HepG2 (cell line): Measurements from ENCODE around the gene C2orf92. TPM values are rescaled to one million over a fixed set of nuclear protein-coding genes. Genes with fewer than 3 reads are reported as not detected.

Experiments
- AKAP8 ChIP-seq: sonication (generic); formaldehyde crosslinking; IDR thresholded peaks from 2 replicates; pipeline ENCODE4 v1.5.1; 2020; ENCODE audit warnings: mild to moderate bottlenecking, missing genetic modification reagents
- ARNTL ChIP-seq: sonication (generic); formaldehyde crosslinking; IDR thresholded peaks from 2 replicates; pipeline ENCODE4 v1.4.0; 2020; ENCODE audit warnings: mild to moderate bottlenecking, missing genetic modification reagents
- EEA1 ChIP-seq: sonication (generic); formaldehyde crosslinking; IDR thresholded peaks from 2 replicates; pipeline ENCODE4 v1.5.1; 2020; ENCODE audit warnings: mild to moderate bottlenecking, missing genetic modification reagents, borderline replicate concordance
- ESRRA ChIP-seq: sonication (generic); formaldehyde crosslinking; IDR thresholded peaks from 2 replicates; pipeline ENCODE4 v1.5.1; 2020; ENCODE audit warnings: mild to moderate bottlenecking, low read depth, missing genetic modification reagents
- GATA4 ChIP-seq: sonication (generic); IDR thresholded peaks from 2 replicates; pipeline ENCODE4 v1.6.1; 2016; ENCODE audit warnings: antibody characterized with exemption, low read depth, borderline replicate concordance
- GMEB2 ChIP-seq: IDR thresholded peaks from 2 replicates; pipeline ENCODE4 v1.6.1; 2016; ENCODE audit warnings: missing biosample characterization, missing genetic modification reagents, low read depth
- HNRNPH1 ChIP-seq: fragments of 200-400 bp; formaldehyde crosslinking; optimal IDR thresholded peaks from 2 replicates; pipeline ENCODE3; 2017; ENCODE audit warnings: mild to moderate bottlenecking, low read depth, low read length
- HNRNPL ChIP-seq: fragments of 200-400 bp; formaldehyde crosslinking; IDR thresholded peaks from 2 replicates; pipeline ENCODE4 v1.6.1; 2017; ENCODE audit warnings: mild to moderate bottlenecking, low read depth, low read length
- HNRNPLL ChIP-seq: fragments of 200-400 bp; formaldehyde crosslinking; IDR thresholded peaks from 2 replicates; pipeline ENCODE4 v1.6.1; 2017; ENCODE audit warnings: mild to moderate bottlenecking, low read depth, low read length; ENCODE audit not compliant: poor library complexity, severe bottlenecking
- MIER3 ChIP-seq: IDR thresholded peaks from 2 replicates; pipeline ENCODE4 v1.6.1; 2016; ENCODE audit warnings: missing compliant biosample characterization, borderline replicate concordance
- NKX3-1 ChIP-seq: sonication (generic); formaldehyde crosslinking; IDR thresholded peaks from 2 replicates; pipeline ENCODE4 v1.5.0; 2020; ENCODE audit warnings: missing genetic modification reagents
- PHB2 ChIP-seq: fragments of 450-650 bp; IDR thresholded peaks from 2 replicates; pipeline ENCODE4 v1.6.1; 2018; ENCODE audit not compliant: partially characterized antibody
- RNF219 ChIP-seq: sonication (generic); formaldehyde crosslinking; IDR thresholded peaks from 2 replicates; pipeline ENCODE4 v1.5.0; 2020; ENCODE audit warnings: mild to moderate bottlenecking, missing genetic modification reagents
- SRF ChIP-seq: IDR thresholded peaks from 2 replicates; pipeline ENCODE4 v1.6.1; 2011; ENCODE audit warnings: mild to moderate bottlenecking, low read depth, low read length, moderate library complexity
- TAF15 ChIP-seq: fragments of 200-400 bp; formaldehyde crosslinking; IDR thresholded peaks from one replicate; pipeline ENCODE4 v1.6.1; 2018; ENCODE audit warnings: mild to moderate bottlenecking, low read depth, low read length; ENCODE audit not compliant: poor library complexity, severe bottlenecking
- ZNF501 ChIP-seq: sonication (generic); formaldehyde crosslinking; IDR thresholded peaks from 2 replicates; pipeline ENCODE4 v1.5.1; 2020; ENCODE audit warnings: mild to moderate bottlenecking, moderate library complexity, missing genetic modification reagents
- ZNF562 ChIP-seq: sonication (generic); formaldehyde crosslinking; IDR thresholded peaks from 2 replicates; pipeline ENCODE4 v1.8.0; 2022; ENCODE audit warnings: missing genetic modification reagents, borderline replicate concordance
- ZNF570 ChIP-seq: sonication (generic); formaldehyde crosslinking; IDR thresholded peaks from 2 replicates; pipeline ENCODE4 v1.4.0; 2020; ENCODE audit warnings: mild to moderate bottlenecking, missing genetic modification reagents, borderline replicate concordance
- ZNF576 ChIP-seq: sonication (generic); formaldehyde crosslinking; IDR thresholded peaks from 2 replicates; pipeline ENCODE4 v1.4.0; 2020; ENCODE audit warnings: mild to moderate bottlenecking, missing genetic modification reagents
- ZNF703 ChIP-seq: sonication (generic); formaldehyde crosslinking; IDR thresholded peaks from 2 replicates; pipeline ENCODE4 v1.5.1; 2020; ENCODE audit warnings: missing genetic modification reagents, mild to moderate bottlenecking, moderate library complexity, borderline replicate concordance
- ZNF772 ChIP-seq: sonication (generic); formaldehyde crosslinking; IDR thresholded peaks from 2 replicates; pipeline ENCODE4 v1.5.0; 2020; ENCODE audit warnings: mild to moderate bottlenecking, missing genetic modification reagents
- ZSCAN31 ChIP-seq: sonication (generic); formaldehyde crosslinking; IDR thresholded peaks from 2 replicates; pipeline ENCODE4 v1.5.0; 2020; ENCODE audit warnings: low read depth, mild to moderate bottlenecking, missing genetic modification reagents
- polyA plus RNA-seq, 8 experiments: library from polyadenylated mRNA; depleted of rRNA in 3 of 8; stranded (reverse) in 7 of 8; unstranded in 1 of 8; fragments of >200 nt; fragmentation: Illumina TruSeq in 4 of 8; extraction: Trizol in 4 of 8; gene quantifications; 2 replicates each; pipeline versions ENCODE4 v1.2.1 to v1.2.3, GENCODE V29; 2011 to 2016; ENCODE audit warnings: low read depth in 4 of 8, missing spikeins in 1 of 8, mixed read lengths in 1 of 8; ENCODE audit not compliant: insufficient read depth in 1 of 8
- total RNA-seq, 5 experiments: library from RNA; depleted of rRNA; stranded (reverse); fragments of >200 nt; fragmentation: Illumina TruSeq; extraction: Trizol; gene quantifications; 2 replicates each; pipeline ENCODE4 v1.2.3, GENCODE V29; 2016; ENCODE audit warnings: low read depth in 1 of 5
- TF ChIP-seq, protein P1 (sequence below): sonication (generic); formaldehyde crosslinking; IDR thresholded peaks from 2 replicates; pipeline ENCODE4 v1.4.0; 2020; ENCODE audit warnings: missing genetic modification reagents
- TF ChIP-seq, protein P2 (sequence below): sonication (generic); formaldehyde crosslinking; IDR thresholded peaks from 2 replicates; pipeline ENCODE4 v1.4.0; 2020; ENCODE audit warnings: missing genetic modification reagents

C2orf92 gene
- total and polyA plus RNA-seq, 2 of the 13 experiments (the other 11 are each of a cell fraction or from before 2014, with no cell fraction given) = 4.9 to 5.0 TPM

- TF ChIP-seq GMEB2 (CRISPR knock-in tag) (no peak), ZNF562 (no peak), SRF (no peak), RNF219 (no peak), MIER3 (CRISPR knock-in tag) (no peak), ARNTL (0 out of 2 replicates have a peak, but pooled peaks have one; percentile 41), GATA4 (no peak), ZNF772 (CRISPR knock-in tag) (no peak), ESRRA (no peak), ZSCAN31 (CRISPR knock-in tag) (no peak; the same call in 1 of the 2 replicates), HNRNPL (no peak), EEA1 (CRISPR knock-in tag) (no peak; the same call in 1 of the 2 replicates), ZNF570 (CRISPR knock-in tag) (no peak), HNRNPH1 (no peak), AKAP8 (peak; percentile 77; the same call in 1 of the 2 replicates), NKX3-1 (CRISPR knock-in tag) (0 out of 2 replicates have a peak, but pooled peaks have one; percentile 50), TAF15 (peak; percentile 54), PHB2 (no peak), HNRNPLL (no peak), ZNF501 (CRISPR knock-in tag) (peak; percentile 82), ZNF703 (CRISPR knock-in tag) (no peak), ZNF576 (CRISPR knock-in tag) (no peak)
- TF ChIP-seq, protein P1, sequence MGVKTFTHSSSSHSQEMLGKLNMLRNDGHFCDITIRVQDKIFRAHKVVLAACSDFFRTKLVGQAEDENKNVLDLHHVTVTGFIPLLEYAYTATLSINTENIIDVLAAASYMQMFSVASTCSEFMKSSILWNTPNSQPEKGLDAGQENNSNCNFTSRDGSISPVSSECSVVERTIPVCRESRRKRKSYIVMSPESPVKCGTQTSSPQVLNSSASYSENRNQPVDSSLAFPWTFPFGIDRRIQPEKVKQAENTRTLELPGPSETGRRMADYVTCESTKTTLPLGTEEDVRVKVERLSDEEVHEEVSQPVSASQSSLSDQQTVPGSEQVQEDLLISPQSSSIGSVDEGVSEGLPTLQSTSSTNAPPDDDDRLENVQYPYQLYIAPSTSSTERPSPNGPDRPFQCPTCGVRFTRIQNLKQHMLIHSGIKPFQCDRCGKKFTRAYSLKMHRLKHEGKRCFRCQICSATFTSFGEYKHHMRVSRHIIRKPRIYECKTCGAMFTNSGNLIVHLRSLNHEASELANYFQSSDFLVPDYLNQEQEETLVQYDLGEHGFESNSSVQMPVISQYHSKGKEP (CRISPR knock-in tag) = no peak
- TF ChIP-seq, protein P2, sequence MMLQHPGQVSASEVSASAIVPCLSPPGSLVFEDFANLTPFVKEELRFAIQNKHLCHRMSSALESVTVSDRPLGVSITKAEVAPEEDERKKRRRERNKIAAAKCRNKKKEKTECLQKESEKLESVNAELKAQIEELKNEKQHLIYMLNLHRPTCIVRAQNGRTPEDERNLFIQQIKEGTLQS = no peak
Measured at GRCh38 chr2:97662895-97663625, 6.5 kb upstream of the C2orf92 start (continued).
